HG03045 (cell line): Measurements from ENCODE around the gene GSTT4.
"Not testable (repeated sequence)": the region's sequence is repeated elsewhere in the genome, so short reads cannot be mapped to it uniquely, and the experiment has no call there.

Experiments used
- ATAC-seq: cut with Tn5 transposase; IDR thresholded peaks from one replicate; pipeline ENCODE4 v1.9.1; 2021; ENCODE audit warnings: mild to moderate bottlenecking, moderate library complexity; ENCODE audit not compliant: unreplicated experiment

Gene GSTT4

DNA sequence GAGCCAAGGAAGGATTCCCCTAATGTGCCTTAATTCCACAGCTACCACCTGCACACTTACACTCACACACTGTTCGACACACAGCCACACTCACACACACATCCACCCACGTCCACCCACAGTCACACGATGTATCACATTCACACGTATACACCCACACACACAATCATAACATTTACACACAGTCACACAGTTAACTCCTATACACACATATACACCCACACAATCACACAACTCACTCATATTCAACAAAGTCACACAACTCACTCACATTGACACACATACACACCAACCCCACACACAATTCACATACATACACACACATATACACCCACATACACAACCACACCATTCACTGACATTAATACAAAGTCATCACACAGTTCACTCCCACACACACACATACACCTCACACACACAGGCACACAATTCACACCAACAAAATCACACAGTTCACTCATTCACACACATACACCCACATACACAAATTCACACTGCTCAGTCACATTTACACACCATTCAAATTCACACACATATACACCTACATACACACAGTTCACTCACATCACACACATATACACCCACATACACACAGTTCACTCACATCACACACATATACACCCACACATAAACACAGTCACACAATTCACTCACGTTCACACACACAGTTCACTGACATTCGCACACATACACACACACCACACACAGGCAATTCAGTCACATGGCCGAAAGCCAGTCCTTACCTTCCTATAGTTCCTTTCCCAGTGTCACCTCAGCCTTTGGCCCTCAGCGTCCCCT lies 50.9 kb downstream of the GSTT4 start:
- ATAC-seq, result not testable (repeated sequence)

DNA sequence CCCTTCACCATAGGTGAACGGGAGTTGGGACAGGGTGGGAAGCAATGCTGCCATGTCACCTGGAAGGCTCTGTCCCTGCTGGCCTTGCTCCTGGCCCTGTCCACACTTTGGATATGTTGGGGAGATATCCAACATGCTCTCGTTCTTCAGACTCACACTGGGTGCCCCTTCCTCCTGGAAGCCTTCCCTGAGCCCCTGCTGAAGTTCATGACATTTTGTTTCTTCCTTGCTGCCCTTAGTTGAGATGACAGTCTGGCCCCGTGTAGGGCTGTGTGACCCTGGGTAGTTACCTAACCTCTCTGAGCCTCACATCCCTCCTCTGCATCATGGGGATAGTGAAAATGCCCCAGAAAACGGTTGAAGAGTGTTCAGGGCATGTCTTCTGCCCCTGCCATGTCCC lies 51.8 kb downstream of the GSTT4 start:
- ATAC-seq, result not testable (repeated sequence)

DNA sequence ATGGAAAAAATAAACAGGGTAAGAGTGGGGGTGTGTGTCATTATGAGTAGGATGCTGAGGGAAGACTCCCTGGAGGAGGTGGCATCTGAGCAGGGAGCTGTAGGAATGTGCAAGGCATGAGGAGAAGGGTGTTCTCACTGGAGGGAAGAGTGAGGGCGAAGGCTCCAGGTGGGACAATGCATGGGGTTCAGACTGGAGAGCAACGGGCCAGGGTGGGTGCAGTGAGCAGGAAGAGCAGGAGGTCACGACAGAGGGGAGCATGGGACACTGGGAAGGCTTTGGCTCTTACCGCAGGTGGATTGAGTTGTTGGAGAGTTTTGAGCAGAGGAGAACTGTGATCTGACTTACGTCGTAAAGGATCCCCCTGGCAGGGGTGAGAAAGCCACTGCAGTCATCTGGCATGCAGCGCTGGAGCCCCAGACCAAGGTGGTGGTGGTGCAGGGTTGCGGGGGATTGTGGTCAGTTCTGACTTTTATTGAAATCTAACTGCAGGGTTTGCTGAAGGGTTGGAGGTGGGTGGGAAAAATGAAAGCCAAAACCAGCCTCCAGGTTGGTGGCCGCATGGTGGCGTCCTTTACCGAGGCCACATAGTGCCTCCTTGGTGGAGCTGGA lies 52.4 kb downstream of the GSTT4 start:
- ATAC-seq, result not testable (repeated sequence)

DNA sequence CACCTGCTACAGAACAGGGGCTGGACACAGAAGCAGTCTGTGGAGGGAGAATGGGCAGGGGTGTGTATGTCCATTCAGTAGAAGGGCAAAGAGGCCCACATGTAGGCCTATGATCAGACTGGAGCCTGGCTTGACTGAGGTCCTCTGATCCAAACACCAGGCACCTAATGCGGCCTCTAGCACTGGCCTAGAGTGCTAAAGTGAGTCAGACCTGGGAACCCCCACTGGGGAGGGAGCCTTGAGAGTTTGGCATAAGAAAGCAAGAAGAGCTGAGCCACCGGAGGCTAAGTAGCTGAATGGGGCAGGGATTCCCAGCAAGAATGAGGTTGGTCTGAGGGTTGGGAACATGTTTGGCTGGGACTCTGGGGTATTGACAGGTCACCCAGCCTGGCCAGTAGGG lies 53.9 kb downstream of the GSTT4 start:
- ATAC-seq, result not testable (repeated sequence)

DNA sequence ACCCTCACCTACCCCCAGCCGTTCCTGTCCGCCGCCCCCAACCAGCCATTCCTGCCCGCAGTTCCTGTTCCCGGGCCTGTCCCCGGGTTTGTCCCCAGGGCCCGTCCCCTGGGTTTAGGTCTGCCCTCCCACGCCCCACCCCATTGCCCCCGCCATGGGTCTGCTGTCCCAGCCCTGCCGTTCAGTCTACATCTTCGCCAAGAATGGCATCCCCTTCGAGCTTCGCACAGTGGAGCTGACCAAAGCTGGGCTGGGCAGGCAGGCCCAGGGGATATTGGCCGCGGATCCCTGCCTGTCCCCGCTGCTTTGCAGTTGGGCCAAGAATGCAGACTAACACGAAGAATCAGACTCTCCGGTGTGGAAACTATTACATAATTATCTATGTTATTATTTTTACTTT lies 55.5 kb downstream of the GSTT4 start:
- ATAC-seq, result not testable (repeated sequence)
